ENCODE data around the gene MYMK.

DNA sequence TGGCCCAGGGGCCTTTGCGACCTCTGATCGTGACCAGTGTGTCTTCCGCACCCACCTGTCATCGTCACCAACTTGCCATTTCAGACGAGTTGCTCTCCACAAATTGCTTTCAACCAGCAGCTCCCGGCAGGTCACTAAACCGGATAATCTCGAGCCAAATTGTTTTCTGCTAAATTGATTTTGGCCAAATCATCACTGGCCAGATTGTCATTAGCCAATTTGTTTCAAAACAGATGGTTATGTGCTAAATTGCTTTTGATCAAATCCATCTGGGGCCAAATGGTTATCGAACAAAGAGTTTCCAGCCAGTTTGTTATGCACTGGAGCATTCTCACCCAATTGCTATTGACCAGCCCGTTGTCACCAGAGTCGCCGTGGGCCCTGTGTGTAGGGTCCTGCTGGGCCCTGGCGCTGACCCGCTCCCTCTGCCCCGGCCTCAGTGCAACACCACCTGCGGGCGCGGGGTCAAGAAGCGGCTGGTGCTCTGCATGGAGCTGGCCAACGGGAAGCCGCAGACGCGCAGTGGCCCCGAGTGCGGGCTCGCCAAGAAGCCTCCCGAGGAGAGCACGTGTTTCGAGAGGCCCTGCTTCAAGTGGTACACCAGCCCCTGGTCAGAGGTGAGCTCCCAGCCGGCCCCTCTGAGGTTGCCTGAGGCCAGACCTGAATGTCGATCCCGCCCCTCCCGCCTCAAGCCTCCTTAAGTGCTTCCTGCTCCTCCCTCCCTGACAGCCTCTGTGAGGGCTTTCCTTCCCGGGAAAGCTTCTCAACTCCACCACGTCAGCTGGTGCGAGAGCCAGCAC, 45.3 kb upstream of the MYMK start:
- TF ChIP-seq, protein P1, sequence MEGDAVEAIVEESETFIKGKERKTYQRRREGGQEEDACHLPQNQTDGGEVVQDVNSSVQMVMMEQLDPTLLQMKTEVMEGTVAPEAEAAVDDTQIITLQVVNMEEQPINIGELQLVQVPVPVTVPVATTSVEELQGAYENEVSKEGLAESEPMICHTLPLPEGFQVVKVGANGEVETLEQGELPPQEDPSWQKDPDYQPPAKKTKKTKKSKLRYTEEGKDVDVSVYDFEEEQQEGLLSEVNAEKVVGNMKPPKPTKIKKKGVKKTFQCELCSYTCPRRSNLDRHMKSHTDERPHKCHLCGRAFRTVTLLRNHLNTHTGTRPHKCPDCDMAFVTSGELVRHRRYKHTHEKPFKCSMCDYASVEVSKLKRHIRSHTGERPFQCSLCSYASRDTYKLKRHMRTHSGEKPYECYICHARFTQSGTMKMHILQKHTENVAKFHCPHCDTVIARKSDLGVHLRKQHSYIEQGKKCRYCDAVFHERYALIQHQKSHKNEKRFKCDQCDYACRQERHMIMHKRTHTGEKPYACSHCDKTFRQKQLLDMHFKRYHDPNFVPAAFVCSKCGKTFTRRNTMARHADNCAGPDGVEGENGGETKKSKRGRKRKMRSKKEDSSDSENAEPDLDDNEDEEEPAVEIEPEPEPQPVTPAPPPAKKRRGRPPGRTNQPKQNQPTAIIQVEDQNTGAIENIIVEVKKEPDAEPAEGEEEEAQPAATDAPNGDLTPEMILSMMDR (IDR thresholded peaks at IDR 0.05 in 8 of 11, conservative IDR thresholded peaks at IDR 0.05 in 3 of 11), result no peak
- no peak for TF ChIP-seq POLR2AphosphoS5 (IDR thresholded peaks at IDR 0.05)
- no peak for TF ChIP-seq POLR2A (IDR thresholded peaks at IDR 0.05)

Measured in spleen (tissue), 7 donors.